A673 (cell line): Measurements from ENCODE around the gene GIMAP5. TPM values are rescaled to one million over a fixed set of nuclear protein-coding genes. Genes with fewer than 3 reads are reported as not detected.

Experiments used
- BruUV-seq: library from RNA; stranded (reverse); fragments of 400-500 nt; replicated peaks from 2 replicates; lab custom pipeline; 2021; lab: Mats Ljungman, UMichigan
- CTCF ChIA-PET: fragments of 300-600 bp; sonication (Branson Sonifier 250); formaldehyde crosslinking; loops from one replicate; lab custom pipeline; 2022; ENCODE audit warnings: antibody characterized with exemption; lab: Charles Lee
- POLR2A ChIA-PET: fragments of 300-600 bp; sonication (Branson Sonifier 250); formaldehyde crosslinking; loops from one replicate; lab custom pipeline; 2022; ENCODE audit warnings: antibody characterized with exemption; ENCODE audit not compliant: low non-redundant PET; lab: Charles Lee
- DNase-seq: peaks from one replicate; pipeline ENCODE4 v3.0.0-alpha.2; 2015; ENCODE audit warnings: low spot score
- H3K27ac ChIP-seq: fragments of 200-600 bp; sonication (generic); 2 replicates; pipeline ENCODE4 v1.5.1; 2016; ENCODE audit warnings: mixed run types, low read depth, mild to moderate bottlenecking, mixed read lengths, antibody characterized with exemption, low read length; ENCODE audit not compliant: poor library complexity, severe bottlenecking
- H3K27me3 ChIP-seq: fragments of 200-600 bp; sonication (generic); replicated peaks from 2 replicates; pipeline ENCODE4 v1.6.1; 2017; ENCODE audit warnings: mixed run types, low read depth, mild to moderate bottlenecking, mixed read lengths, antibody characterized with exemption, low read length; ENCODE audit not compliant: insufficient read depth, poor library complexity
- H3K36me3 ChIP-seq: fragments of 200-600 bp; sonication (generic); 2 replicates; pipeline ENCODE4 v1.6.1; 2016; ENCODE audit warnings: mixed run types, mild to moderate bottlenecking, mixed read lengths, antibody characterized with exemption, low read length; ENCODE audit not compliant: insufficient read depth, poor library complexity, severe bottlenecking
- H3K4me1 ChIP-seq: fragments of 200-600 bp; sonication (generic); 2 replicates; pipeline ENCODE4 v1.6.1; 2017; ENCODE audit warnings: mixed run types, mild to moderate bottlenecking, mixed read lengths, antibody characterized with exemption, low read length; ENCODE audit not compliant: insufficient read depth, poor library complexity, severe bottlenecking
- H3K4me3 ChIP-seq: fragments of 200-600 bp; sonication (generic); 2 replicates; pipeline ENCODE4 v1.5.1; 2016; ENCODE audit warnings: low read depth, mixed run types, mild to moderate bottlenecking, mixed read lengths, low read length; ENCODE audit not compliant: poor library complexity, severe bottlenecking
- H3K9me3 ChIP-seq: fragments of 200-600 bp; sonication (generic); 2 replicates; pipeline ENCODE4 v1.6.1; 2016; ENCODE audit warnings: mixed run types, low read depth, mild to moderate bottlenecking, mixed read lengths, antibody characterized with exemption, low read length; ENCODE audit not compliant: poor library complexity, severe bottlenecking
- CTCF ChIP-seq: fragments of 300-800, 200-600 bp; sonication (generic); conservative IDR thresholded peaks from 2 replicates; pipeline ENCODE4 v1.5.1; 2017; ENCODE audit warnings: low read depth, mild to moderate bottlenecking, antibody characterized with exemption, low read length, moderate library complexity, mixed read lengths
- EZH2 ChIP-seq: fragments of 200-600 bp; sonication (generic); IDR thresholded peaks from 2 replicates; pipeline ENCODE4 v1.6.1; 2017; ENCODE audit warnings: borderline replicate concordance, low read depth, mild to moderate bottlenecking, mixed read lengths, antibody characterized with exemption, low read length; ENCODE audit not compliant: poor library complexity, severe bottlenecking
- intact Hi-C: fragments of 100-400 bp; cut with micrococcal nuclease; formaldehyde crosslinking; loops from one replicate; pipeline ENCODE4 v1.10.0; 2022; ENCODE audit not compliant: unreplicated experiment
- total RNA-seq: library from RNA; stranded (reverse); gene quantifications from 2 replicates; pipeline ENCODE4 v1.2.3, GENCODE V29; 2021

Gene GIMAP5
- total RNA-seq, 1 experiment from 2014 or later: 0.58 TPM

GRCh38 chr7:150719436-150719835 is 17.8 kb upstream of the GIMAP5 start:
- Histone ChIP-seq H3K36me3 (no peaks in the 10 kb centered on the region), H3K27ac (no peak overlapping the region), H3K4me1 (no peaks in the 10 kb centered on the region), H3K9me3 (no peaks in the 10 kb centered on the region), H3K4me3 (no peak overlapping the region), H3K27me3 (no peaks in the 10 kb centered on the region)
- no TSS peak for BruUV-seq
- intact Hi-C loops: no loop called here
- no peak for TF ChIP-seq CTCF
- no peak for TF ChIP-seq EZH2
- CTCF ChIA-PET: no interaction called here
- DNase-seq: no peak
- POLR2A ChIA-PET: no interaction called here

GRCh38 chr7:150719960-150720891 is 17.0 kb upstream of the GIMAP5 start:
- BruUV-seq: no TSS peak
- Histone ChIP-seq H3K36me3 (no peaks in the 10 kb centered on the region), H3K4me3 (no peak overlapping the region), H3K27me3 (no peaks in the 10 kb centered on the region), H3K9me3 (no peaks in the 10 kb centered on the region), H3K27ac (no peak overlapping the region), H3K4me1 (no peaks in the 10 kb centered on the region)
- no peak for DNase-seq
- no peak for TF ChIP-seq CTCF
- TF ChIP-seq EZH2: no peak
- ChIA-PET POLR2A (no interaction called here), CTCF (no interaction called here)
- intact Hi-C loops: no loop called here

GRCh38 chr7:150721970-150722373 is 15.2 kb upstream of the GIMAP5 start:
- no peak overlapping the region for H3K27ac ChIP-seq
- no TSS peak for BruUV-seq
- ChIA-PET POLR2A (no interaction called here), CTCF (no interaction called here)
- H3K36me3 ChIP-seq: no peaks in the 10 kb centered on the region
- no peaks in the 10 kb centered on the region for H3K9me3 ChIP-seq
- intact Hi-C loops: no loop called here
- H3K4me1 ChIP-seq: no peaks in the 10 kb centered on the region
- no peak for DNase-seq
- H3K27me3 ChIP-seq: no peaks in the 10 kb centered on the region
- TF ChIP-seq CTCF (no peak), EZH2 (no peak)
- H3K4me3 ChIP-seq: no peak overlapping the region
